Measurements from ENCODE around the gene ATPAF2.

ATPAF2 gene

GRCh38 chr17:18071751-18072150 lies 32.8 kb upstream of the ATPAF2 start:
- no peak for TF ChIP-seq CTCF (IDR thresholded peaks at IDR 0.05; ENCODE audit: control insufficient read depth, extremely low read depth, insufficient read depth)
- no peak for DNase-seq (ENCODE audit: low read depth)
- H3K4me3 ChIP-seq (ENCODE audit: low read depth, low read length): no peak overlapping the region

GRCh38 chr17:18070861-18071340 lies 31.9 kb upstream of the ATPAF2 start:
- no peak overlapping the region for H3K4me3 ChIP-seq (ENCODE audit: low read depth, low read length)

GRCh38 chr17:18069101-18069500 lies 30.1 kb upstream of the ATPAF2 start:
- DNase-seq (ENCODE audit: low read depth): no peak
- no peak for TF ChIP-seq CTCF (IDR thresholded peaks at IDR 0.05; ENCODE audit: control insufficient read depth, extremely low read depth, insufficient read depth)
- no peak overlapping the region for H3K4me3 ChIP-seq (ENCODE audit: low read depth, low read length)

More at GRCh38 chr17:18070861-18071340, 31.9 kb upstream of the ATPAF2 start:
- no peak for TF ChIP-seq CTCF (IDR thresholded peaks at IDR 0.05; ENCODE audit: control insufficient read depth, extremely low read depth, insufficient read depth)
- DNase-seq (ENCODE audit: low read depth): no peak

- DNase-seq (ENCODE audit: low read depth): no peak
- H3K4me3 ChIP-seq (ENCODE audit: low read depth, low read length): no peak overlapping the region
- TF ChIP-seq CTCF (IDR thresholded peaks at IDR 0.05; ENCODE audit: control insufficient read depth, extremely low read depth, insufficient read depth): no peak
Measured at GRCh38 chr17:18066866-18067265, 27.9 kb upstream of the ATPAF2 start.

GRCh38 chr17:18065546-18065945 lies 26.6 kb upstream of the ATPAF2 start:
- no peak for DNase-seq (ENCODE audit: low read depth)
- no peak overlapping the region for H3K4me3 ChIP-seq (ENCODE audit: low read depth, low read length)
- no peak for TF ChIP-seq CTCF (IDR thresholded peaks at IDR 0.05; ENCODE audit: control insufficient read depth, extremely low read depth, insufficient read depth)

GRCh38 chr17:18064053-18064452 lies 25.1 kb upstream of the ATPAF2 start:
- no peak overlapping the region for H3K4me3 ChIP-seq (ENCODE audit: low read depth, low read length)
- no peak for DNase-seq (ENCODE audit: low read depth)
- no peak for TF ChIP-seq CTCF (IDR thresholded peaks at IDR 0.05; ENCODE audit: control insufficient read depth, extremely low read depth, insufficient read depth)

- no peak for TF ChIP-seq CTCF (IDR thresholded peaks at IDR 0.05; ENCODE audit: control insufficient read depth, extremely low read depth, insufficient read depth)
- DNase-seq (ENCODE audit: low read depth): no peak
Measured at GRCh38 chr17:18059283-18059682, 20.3 kb upstream of the ATPAF2 start.

More at GRCh38 chr17:18059283-18059682, 20.3 kb upstream of the ATPAF2 start:
- no peak overlapping the region for H3K4me3 ChIP-seq (ENCODE audit: low read depth, low read length)
